SJCRH30 (cell line): ENCODE results near the gene CRACR2B. TPM values are rescaled to one million over a fixed set of nuclear protein-coding genes. Genes with fewer than 3 reads are reported as not detected.

ENCODE experiments used
- DNase-seq, 2 experiments: peaks; one replicate each; pipeline ENCODE4 v3.0.0-alpha.2; 2015 to 2020
- H3K27ac ChIP-seq: fragments of 250-450 bp; sonication (Bioruptor Pico); 2 replicates; pipeline ENCODE4 v1.5.1; 2020; ENCODE audit warnings: mild to moderate bottlenecking, moderate library complexity
- H3K27me3 ChIP-seq: fragments of 250-450 bp; sonication (Bioruptor Pico); 2 replicates; pipeline ENCODE4 v1.5.1; 2020; ENCODE audit warnings: mild to moderate bottlenecking, moderate library complexity
- H3K36me3 ChIP-seq: fragments of 250-450 bp; sonication (Bioruptor Pico); 2 replicates; pipeline ENCODE4 v1.5.1; 2020; ENCODE audit warnings: mild to moderate bottlenecking, moderate library complexity
- H3K4me1 ChIP-seq: fragments of 250-450 bp; sonication (Bioruptor Pico); 2 replicates; pipeline ENCODE4 v1.5.1; 2020; ENCODE audit warnings: mild to moderate bottlenecking, moderate library complexity
- H3K4me3 ChIP-seq: fragments of 250-450 bp; sonication (Bioruptor Pico); 2 replicates; pipeline ENCODE4 v1.5.1; 2020; ENCODE audit warnings: mild to moderate bottlenecking, moderate library complexity
- H3K9me3 ChIP-seq: fragments of 250-450 bp; sonication (Bioruptor Pico); replicated peaks from 2 replicates; pipeline ENCODE4 v1.5.1; 2020; ENCODE audit warnings: mild to moderate bottlenecking, moderate library complexity
- total RNA-seq: library from RNA; depleted of rRNA; stranded (reverse); fragments of >200 nt; shearing (Covaris generic); gene quantifications from 2 replicates; pipeline ENCODE4 v1.2.3, GENCODE V29; 2014

The CRACR2B gene
- total RNA-seq, 1 experiment from 2014 or later, result 1.9 TPM

DNA sequence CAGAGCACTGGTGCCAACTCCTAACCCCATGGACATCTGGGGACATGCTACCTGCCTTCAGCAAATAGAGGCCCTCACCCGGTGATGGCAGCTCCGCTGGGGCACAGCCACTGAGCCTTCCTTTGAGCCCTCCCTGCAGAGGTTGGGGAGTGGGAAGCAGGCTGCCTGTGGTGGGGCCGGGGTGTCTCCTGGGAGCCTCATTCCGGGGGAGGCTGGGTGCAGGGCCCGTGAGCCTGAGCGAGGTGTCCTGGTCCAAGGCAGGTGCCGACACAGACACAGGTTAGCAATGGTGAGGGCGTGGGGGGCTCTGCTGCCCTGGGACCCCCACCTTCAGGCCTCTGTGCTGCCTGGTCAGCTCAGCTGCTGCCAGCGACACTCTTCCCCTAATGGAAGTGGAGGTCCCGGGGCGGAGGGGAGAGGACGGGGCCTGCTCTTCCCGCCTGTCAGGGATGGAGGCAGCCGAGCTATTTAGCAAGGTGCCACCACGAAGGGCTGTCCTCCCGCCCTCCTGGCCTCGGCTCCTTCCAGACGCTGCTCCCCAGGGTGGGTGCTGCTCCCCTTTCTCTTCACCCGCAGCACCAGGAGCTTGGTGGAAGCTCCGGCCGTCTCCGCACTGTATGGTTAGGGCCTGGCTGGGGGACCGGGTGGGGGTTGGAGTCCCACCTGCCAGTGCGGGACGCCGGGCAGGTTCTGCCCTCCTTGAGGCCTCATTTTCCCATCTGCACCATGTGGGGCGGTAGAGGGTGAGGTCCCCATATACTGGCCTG, 26.1 kb downstream of the CRACR2B start:
- Histone ChIP-seq H3K36me3 (peaks cover under 1% of the 10 kb centered on the region; the same call in 1 of the 2 replicates), H3K4me1 (peaks cover 7% of the 10 kb centered on the region; the same call in 1 of the 2 replicates)
- no peak for DNase-seq

DNA sequence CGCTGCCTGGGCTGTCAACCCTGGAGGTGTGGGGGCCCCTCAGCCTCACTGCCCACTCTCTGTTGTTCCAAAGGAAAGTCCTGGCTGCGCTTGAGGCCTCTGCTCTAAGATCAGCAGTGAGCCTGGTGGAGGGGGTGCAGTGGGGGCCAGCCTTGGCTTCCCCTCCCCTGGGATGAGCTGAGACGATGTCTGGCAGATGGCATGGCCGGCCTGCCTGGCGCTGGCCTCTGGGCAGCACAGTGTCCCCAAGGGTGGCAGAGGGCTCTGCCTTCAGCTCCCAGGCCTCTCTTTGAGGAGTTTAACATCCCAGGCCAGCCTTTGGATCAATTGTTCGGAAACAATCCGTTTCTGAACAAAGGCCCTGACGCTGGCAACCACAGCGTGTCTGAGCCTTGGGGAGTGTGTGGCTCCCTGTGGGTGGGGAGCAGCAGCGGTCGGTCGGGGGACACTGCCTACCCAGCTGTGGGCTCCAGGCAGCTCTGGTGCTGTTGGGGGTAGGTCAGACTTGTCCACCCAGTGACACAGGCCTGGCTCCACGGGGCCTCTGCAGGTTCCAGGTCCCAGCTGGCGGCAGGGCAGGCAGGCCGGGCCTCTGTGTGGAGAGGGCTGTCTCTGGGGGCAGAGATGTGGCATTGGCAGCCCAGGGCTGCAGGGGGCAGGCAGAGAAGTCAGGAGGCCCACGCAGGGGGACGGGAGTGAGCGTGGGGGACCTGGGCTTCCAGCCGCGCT, 27.0 kb downstream of the CRACR2B start:
- DNase-seq, result no peak
- Histone ChIP-seq H3K4me1 (peaks cover 10% of the 10 kb centered on the region; the same call in 1 of the 2 replicates), H3K36me3 (no peaks in the 10 kb centered on the region), H3K4me3 (no peak overlapping the region), H3K9me3 (no peaks in the 10 kb centered on the region), H3K27me3 (no peaks in the 10 kb centered on the region), H3K27ac (no peak overlapping the region)

More for the DNA sequence above, 26.1 kb downstream of the CRACR2B start:
- Histone ChIP-seq H3K27me3 (no peaks in the 10 kb centered on the region), H3K4me3 (no peak overlapping the region), H3K27ac (no peak overlapping the region), H3K9me3 (no peaks in the 10 kb centered on the region)

DNA sequence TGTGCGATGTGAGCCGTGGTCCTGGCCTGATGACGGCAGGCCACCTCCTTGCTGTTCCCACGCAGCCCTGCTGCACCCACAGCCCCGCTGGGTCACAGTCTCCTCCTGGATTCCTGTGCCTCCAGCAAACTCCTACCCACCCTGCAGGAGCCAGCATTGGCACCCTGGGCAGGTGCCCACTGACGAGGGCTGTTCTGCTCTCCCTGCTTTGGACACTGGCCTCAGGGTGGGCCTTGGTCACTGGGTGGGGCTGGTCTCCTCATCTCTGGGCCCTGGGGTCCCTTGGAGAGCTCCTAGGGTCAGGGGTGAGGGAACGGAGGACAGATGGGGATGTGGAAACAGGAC, 27.6 kb downstream of the CRACR2B start:
- no peak for DNase-seq
- peaks cover 16% of the 10 kb centered on the region; the same call in 1 of the 2 replicates for H3K4me1 ChIP-seq
- H3K4me3 ChIP-seq, result no peak overlapping the region
- no peaks in the 10 kb centered on the region for H3K27me3 ChIP-seq
- no peaks in the 10 kb centered on the region for H3K36me3 ChIP-seq
- H3K27ac ChIP-seq, result no peak overlapping the region
- no peaks in the 10 kb centered on the region for H3K9me3 ChIP-seq

GRCh38 chr11:855796-856195, 28.1 kb downstream of the CRACR2B start:
- no peak overlapping the region for H3K27ac ChIP-seq
- peaks cover 16% of the 10 kb centered on the region; the same call in 1 of the 2 replicates for H3K4me1 ChIP-seq
- no peak for DNase-seq

DNA sequence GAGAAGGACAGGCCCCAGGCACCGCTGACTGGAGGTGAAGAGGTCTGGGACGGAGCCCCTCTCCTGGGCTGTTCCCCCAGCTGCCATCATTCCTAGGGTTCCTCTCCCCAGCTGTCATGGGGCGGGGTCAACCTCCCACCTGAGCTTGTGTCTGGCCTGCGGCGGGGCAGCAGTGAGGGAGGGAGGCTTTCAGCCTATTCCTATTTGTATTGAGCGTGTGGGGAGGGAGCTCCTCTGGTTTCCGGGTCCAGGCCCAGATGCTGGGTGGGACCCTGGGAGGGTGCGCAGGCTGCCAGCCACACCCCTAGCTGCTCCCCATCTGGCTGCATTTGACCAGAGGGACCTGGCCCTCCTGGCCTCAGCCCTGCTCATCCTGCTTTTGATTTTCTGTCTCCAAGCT, 28.7 kb downstream of the CRACR2B start:
- H3K27me3 ChIP-seq, result no peaks in the 10 kb centered on the region
- H3K4me3 ChIP-seq, result no peak overlapping the region
- H3K9me3 ChIP-seq, result no peaks in the 10 kb centered on the region
- no peak for DNase-seq
- peaks cover 22% of the 10 kb centered on the region for H3K4me1 ChIP-seq
- H3K36me3 ChIP-seq, result no peaks in the 10 kb centered on the region
- no peak overlapping the region for H3K27ac ChIP-seq

More at GRCh38 chr11:855796-856195, 28.1 kb downstream of the CRACR2B start:
- Histone ChIP-seq H3K36me3 (no peaks in the 10 kb centered on the region), H3K4me3 (no peak overlapping the region), H3K9me3 (no peaks in the 10 kb centered on the region), H3K27me3 (no peaks in the 10 kb centered on the region)

DNA sequence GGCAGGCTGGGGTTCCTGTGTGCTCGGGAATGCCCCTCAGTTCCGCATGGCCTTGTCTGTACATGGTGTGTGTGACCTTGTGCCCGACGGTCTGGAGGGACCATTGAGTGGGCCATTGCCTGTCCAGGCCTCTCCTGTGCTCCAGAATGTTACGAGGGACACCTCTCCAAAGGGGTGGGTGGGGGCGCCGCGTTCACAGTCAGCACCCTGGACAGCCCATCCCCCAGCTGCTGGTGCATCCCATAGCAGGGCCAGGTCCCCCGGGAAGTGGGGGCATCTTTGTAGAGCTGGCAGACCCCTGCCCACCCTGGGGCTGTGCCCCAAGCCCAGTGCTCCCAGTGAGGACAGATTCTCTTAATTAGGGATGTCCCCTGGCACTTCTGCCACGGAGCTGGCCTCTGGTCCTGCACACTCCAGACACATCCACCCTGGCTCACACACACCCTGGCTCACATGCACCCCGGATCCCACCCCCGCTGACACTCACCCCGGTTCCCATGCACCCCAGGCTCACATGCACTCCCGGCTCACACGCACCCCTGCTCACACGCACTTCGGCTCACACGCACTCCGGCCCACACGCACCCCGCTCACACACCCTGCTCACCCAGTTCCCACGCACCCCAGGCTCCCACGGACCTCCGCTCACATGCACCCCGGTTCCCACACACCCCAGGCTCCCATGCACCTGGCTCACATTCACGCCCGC, 30.5 kb downstream of the CRACR2B start:
- DNase-seq, result no peak
- Histone ChIP-seq H3K4me3 (no peak overlapping the region), H3K27ac (no peak overlapping the region), H3K27me3 (no peaks in the 10 kb centered on the region), H3K36me3 (no peaks in the 10 kb centered on the region), H3K4me1 (peaks cover 35% of the 10 kb centered on the region), H3K9me3 (no peaks in the 10 kb centered on the region)

- peaks cover 35% of the 10 kb centered on the region for H3K4me1 ChIP-seq
- H3K4me3 ChIP-seq, result no peak overlapping the region
- H3K27ac ChIP-seq, result no peak overlapping the region
- H3K36me3 ChIP-seq, result no peaks in the 10 kb centered on the region
- H3K9me3 ChIP-seq, result no peaks in the 10 kb centered on the region
- no peak for DNase-seq
- no peaks in the 10 kb centered on the region for H3K27me3 ChIP-seq
Measured at GRCh38 chr11:858762-859339, 31.1 kb downstream of the CRACR2B start.

- H3K9me3 ChIP-seq, result no peaks in the 10 kb centered on the region
- H3K27ac ChIP-seq, result no peak overlapping the region
- DNase-seq, result peak; percentile 86 to 88
- H3K36me3 ChIP-seq, result no peaks in the 10 kb centered on the region
- H3K27me3 ChIP-seq, result no peaks in the 10 kb centered on the region
- H3K4me1 ChIP-seq, result peaks cover 35% of the 10 kb centered on the region
- no peak overlapping the region for H3K4me3 ChIP-seq
Measured at GRCh38 chr11:859394-860131, 31.8 kb downstream of the CRACR2B start.

- Histone ChIP-seq H3K9me3 (no peaks in the 10 kb centered on the region), H3K36me3 (no peaks in the 10 kb centered on the region), H3K27ac (no peak overlapping the region), H3K4me3 (no peak overlapping the region), H3K27me3 (no peaks in the 10 kb centered on the region), H3K4me1 (peaks cover 35% of the 10 kb centered on the region)
- no peak for DNase-seq
Measured at GRCh38 chr11:860234-861104, 32.8 kb downstream of the CRACR2B start.

DNA sequence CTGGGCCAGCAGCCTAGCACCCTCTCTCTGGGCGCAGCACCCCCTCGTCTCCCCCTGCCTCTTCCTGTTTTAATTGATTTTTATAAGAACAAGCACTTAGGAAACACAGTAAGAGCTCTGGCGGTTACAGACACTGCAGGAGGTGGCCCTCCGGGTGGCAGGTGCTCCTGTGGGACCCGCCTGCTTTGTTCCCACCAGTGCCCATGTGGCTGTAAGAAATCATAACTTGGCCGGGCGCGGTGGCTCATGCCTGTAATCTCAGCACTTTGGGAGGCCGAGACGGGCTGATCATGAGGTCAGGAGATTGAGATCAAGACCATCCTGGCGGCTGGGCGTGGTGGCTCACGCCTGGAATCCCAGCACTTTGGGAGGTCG, 33.4 kb downstream of the CRACR2B start:
- Histone ChIP-seq H3K27me3 (no peaks in the 10 kb centered on the region), H3K27ac (no peak overlapping the region), H3K9me3 (no peaks in the 10 kb centered on the region), H3K36me3 (no peaks in the 10 kb centered on the region), H3K4me1 (peaks cover 32% of the 10 kb centered on the region), H3K4me3 (no peak overlapping the region)
- DNase-seq, result no peak

- no peaks in the 10 kb centered on the region for H3K9me3 ChIP-seq
- peak; percentile 84 to 85 for DNase-seq
- no peak overlapping the region for H3K27ac ChIP-seq
- H3K36me3 ChIP-seq, result no peaks in the 10 kb centered on the region
- no peak overlapping the region for H3K4me3 ChIP-seq
- peaks cover 28% of the 10 kb centered on the region for H3K4me1 ChIP-seq
- no peaks in the 10 kb centered on the region for H3K27me3 ChIP-seq
Measured at GRCh38 chr11:862081-862661, 34.5 kb downstream of the CRACR2B start.

- no peak overlapping the region for H3K27ac ChIP-seq
- no peak overlapping the region for H3K4me3 ChIP-seq
- no peaks in the 10 kb centered on the region for H3K27me3 ChIP-seq
- no peaks in the 10 kb centered on the region for H3K36me3 ChIP-seq
- H3K9me3 ChIP-seq, result no peaks in the 10 kb centered on the region
- DNase-seq, result no peak
- peaks cover 28% of the 10 kb centered on the region for H3K4me1 ChIP-seq
Measured at GRCh38 chr11:862696-863022, 34.9 kb downstream of the CRACR2B start.
